Hematopoietic multipotent progenitor cell treated with erythropoietin and hydrocortisone succinate and interleukin-3 and kit ligand, for 4 days (in vitro differentiated cells): ENCODE results near the gene ZNF454.

Experiments
- DNase-seq: peaks from one replicate; pipeline ENCODE4 v3.0.0-alpha.2; 2015

Gene ZNF454

DNA sequence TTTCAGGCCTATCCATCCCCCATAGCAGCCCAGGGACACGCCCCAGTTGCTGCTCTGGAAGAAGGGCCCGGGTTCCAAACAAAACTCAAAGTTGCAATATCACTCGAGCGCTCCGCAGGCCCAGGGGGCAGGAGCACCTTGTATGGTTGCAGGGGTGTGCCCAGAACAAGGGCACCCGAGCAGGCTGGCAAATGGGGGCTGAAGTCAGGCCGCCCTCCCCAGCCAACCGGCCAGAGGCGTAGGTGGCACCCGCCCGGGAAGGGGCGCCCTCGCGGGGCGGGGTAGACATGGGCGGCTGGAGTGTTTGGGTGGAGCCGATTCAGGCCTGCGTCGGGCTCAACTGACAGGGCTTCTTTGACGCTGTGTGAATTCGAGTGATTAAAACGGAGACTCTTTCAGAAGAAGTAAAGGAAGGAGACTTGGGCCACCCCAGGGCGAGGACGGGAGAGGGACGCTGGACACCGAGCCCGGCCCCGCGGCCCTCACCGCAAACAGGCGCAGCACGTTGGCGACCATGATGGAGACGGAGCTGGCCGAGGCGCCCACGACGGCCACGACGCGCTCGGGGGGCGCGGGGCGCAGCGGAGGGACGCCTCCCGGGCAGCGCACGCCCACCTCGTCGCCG lies 53.1 kb downstream of the ZNF454 start:
- no peak for DNase-seq

DNA sequence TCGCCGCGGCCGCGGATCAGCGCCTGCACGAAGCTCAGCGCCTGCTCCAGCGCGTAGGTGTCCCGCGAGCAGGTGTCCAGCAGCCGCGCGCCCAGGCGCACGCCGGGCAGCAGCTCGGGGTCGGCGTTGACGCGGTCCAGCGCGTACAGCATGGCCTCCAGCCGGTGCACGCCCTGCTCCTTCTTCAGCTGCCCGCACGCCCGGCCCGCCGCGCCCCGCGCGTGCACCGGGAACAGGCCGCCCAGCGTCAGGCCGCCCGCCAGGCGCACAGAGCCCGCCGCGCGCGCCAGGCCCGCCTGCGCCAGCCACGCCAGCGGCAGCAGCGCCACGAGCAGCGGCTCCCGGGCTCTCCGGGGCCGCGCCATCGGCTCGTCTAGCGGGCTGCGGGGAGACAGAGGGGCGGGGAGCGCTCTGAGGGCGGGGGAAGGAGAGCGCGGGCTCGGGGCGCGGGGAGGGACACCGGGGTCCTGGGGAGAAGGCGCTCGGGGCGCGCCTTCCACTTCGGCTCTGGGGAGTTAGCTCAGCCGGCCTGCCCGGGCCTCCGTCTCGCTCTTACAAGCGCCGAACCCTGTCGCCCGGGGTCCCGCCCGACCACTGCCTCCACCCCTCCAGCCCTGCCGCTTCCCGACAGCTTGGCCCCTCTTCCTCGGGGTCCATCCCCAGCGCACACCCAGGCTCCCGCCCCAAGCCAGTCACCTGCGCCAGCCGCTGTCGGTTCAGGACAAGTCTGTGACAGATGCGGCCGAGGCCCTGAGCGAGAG lies 53.8 kb downstream of the ZNF454 start, which contains the start of gene GRM6:
Gene GRM6, minus strand, starts transcription at position 741 of the 761 bp plus-strand sequence. Its CDS starts 376 bp downstream, at position 365.
- peak; percentile 13 for DNase-seq

- no peak for DNase-seq
Measured at GRCh38 chr5:178995341-178995690, 54.3 kb downstream of the ZNF454 start.

GRCh38 chr5:178996156-178996555 lies 55.2 kb downstream of the ZNF454 start:
- DNase-seq = no peak

GRCh38 chr5:178997191-178997590 lies 56.2 kb downstream of the ZNF454 start:
- no peak for DNase-seq

DNA sequence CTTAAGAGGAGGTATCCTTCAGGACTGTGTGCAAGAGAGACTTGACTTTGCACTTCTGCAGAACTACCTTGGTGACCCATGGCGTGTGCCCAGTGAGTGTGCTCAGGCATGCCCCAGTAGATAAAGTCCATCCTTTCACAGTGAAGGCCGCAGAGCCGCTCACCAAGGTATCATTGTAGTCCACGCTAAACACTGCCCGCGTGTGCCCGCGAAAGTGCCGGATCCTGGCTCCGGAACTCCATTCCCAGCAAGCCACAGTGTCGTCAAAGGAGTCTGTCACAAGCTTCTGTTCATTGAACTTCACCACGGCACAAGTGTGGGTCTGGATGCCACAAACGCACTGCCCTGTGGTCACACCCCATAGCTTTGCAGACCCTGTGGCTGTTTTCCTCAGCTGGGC lies 57.4 kb downstream of the ZNF454 start:
- no peak for DNase-seq

GRCh38 chr5:179006564-179006963 lies 65.6 kb downstream of the ZNF454 start:
- DNase-seq = no peak

DNA sequence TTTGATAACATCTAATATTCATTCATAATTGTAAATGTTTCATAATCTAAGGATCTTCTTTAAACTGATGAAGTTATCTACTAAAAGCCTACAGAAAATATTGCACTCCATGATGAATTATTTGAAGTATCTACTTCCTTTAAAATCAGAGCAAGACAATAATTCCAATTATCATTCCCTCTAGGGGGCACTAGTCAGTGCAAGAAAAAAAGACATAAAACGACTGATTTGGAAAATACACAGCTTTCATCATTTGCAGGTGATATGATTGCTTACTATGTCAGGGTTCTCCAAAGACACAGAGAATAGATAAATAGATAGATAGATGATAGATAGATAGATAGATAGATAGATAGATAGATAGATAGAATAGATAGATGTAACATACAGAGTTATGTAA lies 67.7 kb downstream of the ZNF454 start:
- peak; percentile 7 for DNase-seq
